HG03521 (cell line): Measurements from ENCODE around the gene UTP3.
"Not testable (repeated sequence)": the region's sequence is repeated elsewhere in the genome, so short reads cannot be mapped to it uniquely, and the experiment has no call there.

Experiments
- ATAC-seq: cut with Tn5 transposase; IDR thresholded peaks from one replicate; pipeline ENCODE4 v1.9.1; 2021; ENCODE audit warnings: mild to moderate bottlenecking, moderate library complexity; ENCODE audit not compliant: unreplicated experiment

Gene UTP3

DNA sequence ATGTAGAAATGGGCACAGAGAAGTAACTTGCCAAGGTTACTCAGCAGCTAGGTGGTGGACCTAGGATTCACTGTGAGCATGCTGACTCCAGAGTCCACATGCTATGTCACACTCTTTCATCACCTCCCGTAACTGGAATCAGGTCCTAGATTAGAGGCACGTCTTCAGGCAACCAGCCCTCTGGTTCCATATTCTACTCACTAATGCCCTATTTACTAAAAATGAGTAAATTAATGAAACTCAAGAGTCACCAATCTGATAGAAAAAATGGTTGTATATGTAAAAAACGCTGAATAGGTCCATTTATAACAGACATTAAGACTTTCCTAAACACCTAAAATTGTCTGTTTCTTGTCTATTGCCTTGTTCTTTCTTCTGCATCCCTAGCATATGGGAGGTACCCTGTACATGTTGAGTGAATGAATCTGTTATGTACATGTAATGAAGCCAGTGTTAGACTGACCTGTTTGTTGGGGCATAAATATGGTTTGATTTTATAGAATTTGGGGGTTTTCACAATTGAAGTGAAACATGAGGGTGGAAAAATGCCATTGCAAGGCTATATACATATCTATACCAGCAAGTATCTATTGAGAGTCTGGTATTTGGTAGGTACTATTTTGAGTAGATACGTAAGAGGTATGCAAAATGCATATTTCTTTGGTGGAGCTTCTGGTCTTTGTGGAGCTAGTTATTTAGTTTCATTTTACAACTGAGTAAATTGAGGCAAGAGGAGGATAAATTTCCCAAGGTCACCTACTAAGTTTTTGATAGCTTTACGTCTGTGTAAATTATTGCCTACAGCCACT is 26.0 kb downstream of the UTP3 start:
- peak; percentile 51 for ATAC-seq

DNA sequence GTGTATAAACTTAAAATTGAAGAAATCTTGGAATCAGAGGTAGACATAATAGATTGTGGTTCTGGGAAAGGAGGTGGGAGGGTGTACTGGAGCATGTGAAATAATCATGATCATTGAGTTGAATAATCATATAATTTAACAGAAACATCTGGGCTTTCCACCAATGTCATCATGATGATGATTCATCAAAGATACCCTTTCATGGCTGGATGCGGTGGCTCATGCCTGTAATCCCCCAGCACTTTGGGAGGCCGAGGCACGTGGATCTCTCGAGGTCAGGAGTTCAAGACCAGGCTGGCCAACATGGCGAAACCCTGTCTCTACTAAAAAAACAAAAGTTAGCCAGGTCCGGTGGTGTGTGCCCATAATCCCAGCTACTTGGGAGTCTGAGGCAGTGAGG is 26.8 kb downstream of the UTP3 start:
- ATAC-seq = no peak

DNA sequence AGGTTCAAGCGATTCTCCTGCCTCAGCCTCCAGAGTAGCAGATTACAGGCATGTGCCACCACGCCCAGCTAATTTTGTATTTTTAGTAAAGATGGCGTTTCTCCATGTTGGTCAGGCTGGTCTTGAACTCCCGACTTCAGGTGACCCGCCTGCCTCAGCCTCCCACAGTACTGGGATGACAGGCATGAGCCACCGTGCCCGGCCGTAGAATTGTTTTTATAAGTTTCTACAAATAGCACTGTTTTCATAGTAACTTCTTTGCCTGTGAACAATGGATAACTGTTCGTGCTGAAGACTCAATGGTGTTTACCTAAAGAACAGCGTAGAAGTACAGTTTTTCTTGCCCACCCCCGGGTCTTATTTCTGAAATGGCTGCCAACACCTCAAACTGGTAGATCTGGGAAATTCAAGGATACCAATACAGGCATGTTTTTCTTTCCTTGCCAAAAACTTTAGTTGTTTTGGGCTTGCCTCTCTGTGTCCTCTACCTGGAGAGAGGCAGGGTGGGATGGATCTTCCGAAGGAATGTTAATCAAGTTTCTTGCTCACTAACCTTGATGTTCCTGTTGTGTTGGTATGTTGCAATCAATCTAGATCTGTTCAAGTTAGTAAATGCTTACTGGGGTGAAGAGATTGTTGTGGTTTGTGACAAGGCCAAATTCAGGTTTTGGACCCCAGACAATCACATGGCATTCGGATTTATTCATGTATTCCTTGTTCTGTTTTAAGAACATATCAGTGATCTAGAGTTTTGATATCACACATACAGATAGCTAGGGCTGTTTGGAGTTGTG is 30.7 kb downstream of the UTP3 start:
- ATAC-seq = no peak

DNA sequence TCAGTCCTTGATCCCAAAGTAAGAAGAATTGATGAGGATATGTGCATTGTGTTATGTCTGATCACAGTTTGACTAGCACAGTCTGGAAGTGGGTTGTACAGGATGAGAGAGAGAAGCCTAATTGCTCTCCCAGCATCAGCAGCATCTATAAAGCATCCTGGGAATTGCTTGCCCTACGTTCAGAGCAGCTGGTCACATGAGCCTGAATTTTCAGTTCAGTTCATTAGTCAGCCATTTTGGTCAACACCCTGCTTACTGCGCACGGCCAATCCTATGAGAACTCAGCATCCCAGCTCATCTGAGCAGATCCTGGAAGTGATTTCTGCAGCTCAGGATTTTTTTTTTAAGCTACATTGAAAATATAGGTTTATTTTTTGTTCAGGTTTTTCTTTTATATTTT is 33.4 kb downstream of the UTP3 start, which contains the start of gene RUFY3:
Gene RUFY3 (plus strand): TSS at position 218 of the 400 bp plus-strand sequence. CDS start 610 bp downstream, outside the sequence.
- no peak for ATAC-seq

DNA sequence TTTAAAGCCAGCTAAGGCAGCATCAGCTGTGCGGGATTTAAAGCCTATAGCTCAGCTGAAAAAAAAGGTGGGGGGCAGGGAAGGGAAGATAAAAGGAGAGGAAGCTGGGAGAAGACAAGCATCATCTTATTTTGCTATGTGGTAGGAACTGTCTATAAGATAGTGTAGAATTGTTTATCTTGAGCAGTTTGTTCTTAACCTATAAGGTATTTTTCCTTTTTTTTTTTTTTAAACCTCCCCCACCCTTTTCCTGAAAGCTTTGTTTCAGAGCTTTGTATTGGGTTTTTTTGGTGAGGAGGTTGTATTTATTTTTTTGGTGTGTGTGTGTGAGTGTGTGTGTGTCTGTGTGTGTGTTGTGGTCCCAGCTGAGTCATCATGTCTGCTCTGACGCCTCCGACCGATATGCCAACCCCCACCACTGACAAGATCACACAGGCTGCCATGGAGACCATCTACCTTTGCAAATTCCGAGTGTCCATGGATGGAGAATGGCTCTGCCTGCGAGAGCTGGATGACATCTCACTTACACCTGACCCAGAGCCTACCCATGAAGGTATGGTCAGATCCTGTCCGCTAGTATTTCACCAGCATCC is 34.0 kb downstream of the UTP3 start:
- no peak for ATAC-seq

DNA sequence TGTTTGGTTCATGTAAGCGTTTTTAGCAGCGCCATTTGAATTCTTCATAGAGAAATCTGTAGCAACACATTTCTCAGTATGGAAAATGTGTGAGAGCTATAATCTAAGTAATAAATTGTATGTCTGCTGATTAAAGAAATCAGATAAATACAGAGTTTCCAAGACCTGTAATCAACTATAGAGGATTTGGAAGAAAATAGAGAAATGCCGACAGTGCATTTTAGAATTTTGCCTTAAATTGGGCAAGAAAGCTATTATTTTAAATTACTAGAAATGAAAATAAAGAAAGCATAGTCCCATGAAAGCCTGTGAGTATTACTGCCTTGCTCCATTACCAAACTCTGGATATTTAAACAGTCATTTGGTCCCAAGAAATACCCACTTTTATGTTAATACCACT is 36.1 kb downstream of the UTP3 start:
- ATAC-seq = no peak

DNA sequence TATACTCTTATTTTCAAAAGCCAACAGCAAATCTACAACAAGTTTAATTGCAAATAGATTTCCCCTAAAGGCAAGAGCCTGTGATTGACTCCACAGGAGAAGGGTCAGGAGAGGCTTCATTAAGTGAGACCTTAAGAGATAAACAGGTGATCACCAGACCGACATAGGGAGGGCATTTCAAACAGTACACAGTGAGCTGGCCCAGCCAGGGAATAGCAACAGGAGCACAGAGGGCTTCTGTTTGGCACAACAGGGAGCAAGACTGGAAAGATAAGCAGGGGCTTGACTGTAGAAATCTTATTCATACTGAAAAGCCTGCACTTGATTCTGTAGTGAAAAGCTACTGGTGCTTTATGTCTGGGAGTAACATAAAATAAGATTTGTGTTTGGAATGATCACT is 37.3 kb downstream of the UTP3 start:
- no peak for ATAC-seq

DNA sequence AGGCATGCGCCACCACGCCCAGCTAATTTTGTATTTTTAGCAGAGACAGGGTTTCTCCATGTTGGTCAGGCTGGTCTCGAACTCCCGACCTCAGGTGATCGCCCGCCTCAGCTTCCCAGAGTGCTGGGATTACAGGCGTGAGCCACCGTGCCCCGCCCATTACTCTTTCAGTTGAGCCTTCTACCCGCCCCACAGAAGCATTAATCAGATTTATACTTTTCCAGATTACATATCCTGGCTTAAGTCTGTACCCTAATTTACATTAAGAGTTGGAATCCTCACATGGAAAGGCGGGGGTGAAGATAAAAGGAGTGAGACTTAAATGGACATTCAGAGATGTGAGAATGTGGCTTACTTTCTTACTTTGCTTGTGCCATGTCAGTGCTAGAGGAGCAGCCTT is 38.2 kb downstream of the UTP3 start:
- not testable (repeated sequence) for ATAC-seq

DNA sequence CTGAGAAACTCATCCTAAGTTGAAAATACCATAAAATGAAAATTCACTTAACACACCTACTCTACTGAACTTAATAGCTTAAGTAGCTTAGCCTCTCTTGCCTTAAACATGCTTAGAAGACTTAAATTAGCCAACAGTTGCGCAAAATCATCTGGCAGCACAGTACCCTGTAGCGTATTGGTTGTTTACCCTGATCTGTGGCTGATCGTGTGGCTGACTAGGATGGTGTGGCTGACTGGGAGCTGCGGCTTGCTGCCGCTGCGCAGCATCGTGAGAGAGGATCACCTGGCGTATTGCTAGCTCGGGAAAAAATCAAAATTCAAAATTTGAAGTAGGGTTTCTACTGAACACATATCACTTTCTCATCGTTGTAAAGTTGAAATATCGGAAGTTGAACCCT is 39.8 kb downstream of the UTP3 start:
- ATAC-seq = no peak

DNA sequence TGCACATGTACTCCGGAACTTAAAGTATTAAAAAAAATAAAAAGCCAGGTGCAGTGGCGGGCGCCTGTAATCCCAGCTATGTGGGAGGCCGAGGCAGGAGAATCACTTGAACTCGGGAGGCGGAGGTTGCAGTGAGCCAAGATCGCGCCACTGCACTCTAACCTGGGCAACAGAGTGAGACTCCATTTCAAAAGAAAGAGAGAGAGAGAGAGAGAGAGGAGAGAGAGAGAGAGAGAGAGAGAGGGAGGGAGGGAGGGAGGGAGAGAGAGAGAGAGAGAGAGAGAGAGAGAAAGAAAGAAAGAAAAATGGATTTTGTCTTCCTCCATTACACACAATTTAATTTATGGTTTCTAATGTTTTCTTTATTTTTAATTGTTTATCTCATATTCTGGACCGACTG is 44.5 kb downstream of the UTP3 start:
- ATAC-seq = not testable (repeated sequence)

DNA sequence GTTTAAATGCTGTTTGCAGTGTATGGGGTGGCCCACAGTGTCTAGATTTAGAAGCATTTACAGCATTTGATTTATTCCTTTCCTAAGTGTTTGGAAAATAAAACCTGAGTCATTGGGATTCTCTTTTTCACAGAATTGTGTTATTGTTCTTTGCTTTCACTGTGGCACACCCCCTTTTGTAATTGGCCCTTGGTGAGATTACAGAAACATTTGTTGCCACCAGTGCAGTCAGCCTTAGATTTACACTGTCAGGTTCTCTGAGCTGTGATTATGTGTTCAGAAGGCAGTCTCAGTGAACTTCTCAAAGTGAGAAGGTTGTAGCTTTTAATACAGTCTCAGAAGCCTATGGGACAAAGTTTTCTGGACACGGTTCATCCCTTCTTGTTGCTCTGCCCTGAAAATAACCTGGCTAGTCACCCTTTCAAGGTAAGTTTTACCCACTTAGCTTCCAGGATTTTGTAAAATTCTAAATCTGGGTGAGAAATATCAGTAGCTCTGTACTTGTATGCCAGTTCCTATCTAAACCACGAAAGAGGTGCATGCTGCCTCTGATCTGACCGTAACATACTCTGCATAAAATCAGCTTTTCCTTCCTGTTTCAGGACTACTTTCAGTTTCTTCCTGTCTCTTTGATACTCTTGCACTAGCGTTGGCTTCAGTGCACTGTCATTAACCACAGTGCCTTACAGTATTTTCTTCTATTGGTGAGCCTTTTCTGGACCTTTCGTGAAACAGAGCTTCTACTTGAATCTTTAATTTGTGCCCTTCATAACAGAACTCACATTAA is 46.0 kb downstream of the UTP3 start:
- ATAC-seq = peak; percentile 77

DNA sequence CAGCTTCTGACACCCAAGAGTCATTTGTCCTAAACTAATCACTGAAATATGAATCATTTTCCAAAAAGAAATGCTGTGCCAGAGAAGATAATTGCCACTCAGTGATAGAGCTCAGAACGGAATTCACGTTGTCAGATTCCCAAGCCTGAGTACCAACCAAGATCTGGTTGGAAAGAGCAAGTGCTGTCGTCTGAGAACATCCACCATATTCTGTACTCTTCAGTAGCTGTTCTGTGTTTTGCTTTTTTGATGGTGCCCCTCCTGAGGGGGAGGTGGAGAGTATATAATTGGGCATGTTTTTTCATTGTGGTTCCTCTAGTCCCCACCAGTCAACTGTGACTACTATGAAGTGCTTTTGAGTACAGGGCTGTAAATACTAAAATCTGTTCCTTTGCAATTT is 46.6 kb downstream of the UTP3 start:
- ATAC-seq = no peak

DNA sequence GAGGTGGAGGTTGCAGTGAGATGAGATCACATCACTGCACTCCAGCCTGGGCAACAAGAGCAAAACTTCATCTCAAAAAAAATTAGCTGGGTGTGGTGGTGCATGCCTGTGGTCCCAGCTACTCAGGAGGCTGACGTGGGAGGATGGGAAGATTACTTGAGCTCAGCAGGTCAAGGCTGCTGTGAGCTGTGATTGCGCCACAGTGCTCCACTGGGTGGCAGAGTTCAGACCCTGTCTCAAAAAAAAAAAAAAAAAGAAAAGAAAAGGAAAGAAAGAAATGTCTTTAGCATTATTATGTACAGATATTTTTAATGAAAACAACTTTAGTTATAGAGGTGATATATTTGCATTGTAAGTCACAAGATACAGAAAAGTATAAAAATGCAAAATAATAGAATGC is 47.6 kb downstream of the UTP3 start:
- ATAC-seq = not testable (repeated sequence)

DNA sequence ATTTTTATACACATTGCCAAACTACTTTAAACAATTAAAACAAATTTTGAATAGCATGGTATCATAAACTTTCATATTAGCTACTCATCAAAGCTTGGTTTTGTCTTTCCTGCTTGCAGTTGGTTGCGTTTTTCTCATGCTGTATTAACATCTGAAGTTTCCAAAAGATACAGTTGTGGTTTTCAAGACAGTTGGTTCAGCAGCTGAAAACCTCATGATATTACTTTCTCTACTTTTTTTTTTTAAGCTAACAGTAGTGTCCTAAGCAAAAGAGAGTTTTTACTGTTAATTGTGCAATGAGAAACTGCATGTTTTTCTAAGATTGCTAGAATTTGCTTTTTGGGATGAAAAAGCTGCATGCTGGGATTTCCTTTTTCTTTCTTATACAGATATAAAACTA is 48.7 kb downstream of the UTP3 start:
- ATAC-seq = no peak

DNA sequence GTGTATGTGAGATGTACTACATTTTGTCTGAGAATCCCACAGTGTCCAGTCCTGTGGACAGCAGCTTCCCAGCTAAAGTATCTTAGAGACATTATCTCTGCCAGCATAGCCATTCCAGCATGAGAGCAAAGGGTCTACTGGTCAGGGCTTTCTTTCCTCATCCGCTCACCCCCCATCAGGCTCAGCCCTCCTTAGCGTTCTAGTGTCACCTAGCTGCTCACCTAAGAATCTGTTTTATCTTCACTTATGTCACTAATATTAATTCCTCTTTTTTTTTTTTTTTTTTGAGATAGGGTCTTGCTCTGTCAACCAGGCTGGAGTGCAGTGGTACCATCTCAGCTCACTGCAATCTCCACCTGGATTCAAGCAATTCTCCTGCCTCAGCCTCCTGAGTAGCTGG is 49.1 kb downstream of the UTP3 start:
- ATAC-seq = no peak

DNA sequence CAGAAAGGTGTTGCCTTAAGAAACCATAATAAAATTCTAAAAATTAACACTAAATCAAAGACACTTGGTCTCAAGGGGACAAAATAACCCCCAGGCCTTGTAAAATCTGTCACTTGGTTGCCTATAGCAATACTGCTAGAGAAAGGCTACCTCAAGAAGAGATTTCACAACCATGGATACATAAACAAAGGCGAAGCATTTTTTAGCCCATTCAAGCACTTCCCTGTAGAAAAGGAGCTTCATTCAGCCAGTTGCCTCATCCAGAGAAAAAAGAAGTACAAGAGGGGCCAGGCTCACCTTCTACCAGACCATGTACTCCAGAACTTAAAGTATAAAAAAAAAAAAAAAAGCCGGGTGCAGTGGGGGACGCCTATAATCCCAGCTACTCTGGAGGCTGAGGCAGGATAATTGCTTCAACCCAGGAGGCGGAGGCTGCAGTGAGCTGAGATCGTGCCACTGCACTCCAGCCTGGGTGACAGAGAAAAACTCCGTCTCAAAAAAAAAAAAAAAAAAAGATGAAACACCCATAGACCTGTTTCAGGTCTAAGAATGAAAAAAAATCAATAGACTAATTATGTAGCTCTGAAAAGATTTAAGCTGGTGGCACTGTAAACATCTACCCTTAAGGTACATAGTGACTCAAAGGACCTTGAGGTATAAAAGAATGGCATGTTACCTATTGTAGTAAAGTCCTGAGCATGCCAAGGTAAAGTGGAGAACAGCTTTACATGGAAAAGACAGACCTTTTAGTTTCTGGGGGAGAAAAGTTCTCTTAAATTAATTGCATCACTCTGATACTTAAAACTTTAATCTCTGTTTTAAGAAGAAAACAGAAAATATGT is 51.4 kb downstream of the UTP3 start:
- no peak for ATAC-seq
